ENCODE measurements around the gene SLC27A1.
"Not testable (repeated sequence)": the region's sequence is repeated elsewhere in the genome, so short reads cannot be mapped to it uniquely, and the experiment has no call there.

SLC27A1 gene

DNA sequence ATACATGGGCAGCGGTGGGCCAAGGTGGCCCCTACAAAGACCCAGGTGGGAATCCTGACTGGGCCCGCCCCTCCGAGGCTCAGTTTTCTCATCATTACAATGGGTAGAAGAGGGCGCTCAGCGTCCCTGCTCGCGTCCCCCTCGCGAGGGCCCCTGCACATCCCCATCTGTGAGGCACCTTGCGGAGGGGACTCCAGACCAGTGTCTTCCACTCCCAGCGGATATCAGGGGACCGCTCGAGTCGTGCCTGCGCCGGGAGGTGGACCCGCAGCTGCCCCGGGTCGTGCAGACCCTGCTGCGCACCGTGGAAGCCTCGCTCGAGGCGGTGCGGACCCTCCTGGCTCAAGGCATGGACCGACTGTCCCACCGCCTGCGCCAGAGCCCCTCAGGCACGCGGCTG, 69.8 kb downstream of the SLC27A1 start:
- no peak for DNase-seq

DNA sequence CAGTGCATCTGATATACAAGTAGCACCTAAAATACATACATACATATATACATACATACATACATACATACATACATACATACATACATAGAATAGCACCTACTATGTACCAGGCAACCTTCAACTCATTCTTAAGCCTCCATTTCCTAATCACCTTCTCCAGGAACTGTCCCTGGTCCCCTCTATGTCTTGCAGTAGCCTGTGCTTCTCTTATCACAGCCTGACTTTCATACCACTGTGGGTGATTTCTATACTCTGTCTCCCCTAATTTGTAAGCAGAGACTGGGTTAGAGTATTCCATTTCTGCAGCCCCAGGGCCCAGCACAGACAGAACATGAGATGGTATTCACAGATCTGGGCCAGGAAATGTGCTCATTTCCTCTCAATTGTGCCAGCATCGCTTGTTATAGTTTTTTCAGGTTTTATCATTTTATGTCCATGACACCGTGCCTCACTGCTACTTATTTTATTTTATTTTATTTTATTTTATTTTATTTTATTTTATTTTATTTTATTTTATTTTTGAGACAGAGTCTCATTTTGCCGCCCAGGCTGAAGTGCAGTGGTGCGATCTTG, 70.9 kb downstream of the SLC27A1 start:
- no peak for DNase-seq

DNA sequence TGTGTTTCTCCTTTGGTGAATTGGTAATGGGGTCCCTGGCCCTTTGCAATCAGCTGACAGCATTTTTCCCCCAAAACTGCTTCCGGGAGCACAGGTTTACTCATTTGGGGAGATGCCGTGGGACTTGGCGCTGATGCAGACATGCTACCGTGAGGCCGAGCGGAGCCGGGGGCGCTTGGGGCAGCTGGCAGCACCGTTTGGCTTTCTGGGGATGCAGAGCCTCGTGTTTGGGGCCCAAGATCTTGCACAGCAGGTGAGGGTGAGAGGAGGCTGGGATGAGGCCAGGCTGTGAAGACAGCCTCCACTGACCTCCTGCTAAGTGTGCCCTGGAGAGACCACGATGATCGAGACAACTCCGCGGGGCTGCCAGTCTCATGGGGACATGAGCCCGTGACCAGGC, 71.7 kb downstream of the SLC27A1 start:
- DNase-seq: no peak

DNA sequence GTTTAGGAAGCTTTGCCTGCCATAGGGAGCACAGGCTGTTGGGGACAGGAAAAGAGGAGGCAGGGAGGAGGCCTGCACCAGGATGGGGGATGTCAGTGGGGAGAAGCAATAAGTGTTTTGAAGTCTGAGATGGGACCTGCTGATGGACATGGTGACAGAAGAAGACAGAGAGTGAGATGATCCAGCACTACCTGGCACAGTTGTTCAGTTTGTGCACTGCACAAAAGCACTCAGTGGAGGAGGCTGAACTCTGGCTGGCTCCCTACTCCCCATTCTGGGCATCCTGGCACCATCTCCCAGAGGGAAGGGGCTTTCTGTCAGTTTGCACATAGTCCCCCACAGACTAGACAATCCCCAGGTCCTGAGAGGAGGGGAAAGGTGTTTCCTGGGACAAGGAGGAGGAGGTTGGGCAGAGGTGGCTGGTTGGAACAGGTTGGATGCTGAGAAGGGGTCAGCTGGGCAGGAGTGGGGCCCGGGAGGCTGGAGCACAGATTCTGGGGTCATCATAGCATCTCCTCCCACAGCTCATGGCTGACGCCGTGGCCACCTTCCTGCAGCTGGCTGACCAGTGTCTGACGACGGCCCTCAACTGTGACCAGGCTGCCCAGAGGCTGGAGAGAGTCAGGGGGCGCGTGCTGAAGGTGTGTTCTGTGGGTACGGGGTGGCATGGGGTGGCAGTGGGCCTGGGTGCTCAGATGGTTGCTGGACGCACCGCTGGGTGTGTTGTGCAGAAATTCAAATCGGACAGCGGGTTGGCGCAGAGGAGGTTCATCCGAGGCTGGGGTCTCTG, 72.7 kb downstream of the SLC27A1 start:
- DNase-seq: no peak

DNA sequence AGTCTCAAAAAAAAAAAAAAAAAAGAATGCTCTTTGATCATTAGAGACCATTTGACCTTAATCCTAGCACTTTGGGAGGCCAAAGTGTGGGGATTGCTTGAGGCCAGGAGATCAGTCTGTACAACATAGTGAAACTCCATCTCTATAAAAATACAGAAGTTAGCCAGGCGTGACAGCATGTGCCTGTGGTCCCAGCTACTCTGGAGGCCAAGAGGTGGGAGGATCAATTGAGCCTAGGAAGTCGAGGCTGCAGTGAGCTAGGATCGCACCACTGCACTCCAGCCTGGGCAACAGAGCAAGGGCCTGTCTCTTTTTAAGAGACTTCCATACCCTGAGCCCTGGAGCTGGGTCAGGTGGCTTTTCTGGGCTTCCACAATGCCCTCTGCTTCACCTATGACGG, 73.7 kb downstream of the SLC27A1 start:
- DNase-seq: no peak

DNA sequence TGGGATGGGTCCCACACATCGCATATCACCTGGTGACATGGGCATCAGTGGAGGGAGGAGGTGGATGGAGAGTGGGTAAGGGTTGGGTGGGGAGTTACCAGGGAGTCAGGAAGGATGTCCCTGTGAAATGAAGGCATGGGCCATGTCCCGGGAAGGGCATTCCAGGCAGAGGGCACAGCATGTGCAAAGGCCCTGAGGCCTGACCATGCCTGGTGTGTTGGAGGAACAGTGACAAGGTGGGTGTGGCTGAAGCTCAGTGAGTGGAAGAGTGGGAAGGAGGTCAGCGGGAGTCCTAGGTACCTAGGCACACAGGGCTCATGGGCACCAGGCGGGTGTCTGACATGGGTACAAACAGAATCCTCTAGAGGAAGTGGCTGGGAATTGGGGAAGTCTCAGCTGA, 74.1 kb downstream of the SLC27A1 start:
- DNase-seq: no peak

DNA sequence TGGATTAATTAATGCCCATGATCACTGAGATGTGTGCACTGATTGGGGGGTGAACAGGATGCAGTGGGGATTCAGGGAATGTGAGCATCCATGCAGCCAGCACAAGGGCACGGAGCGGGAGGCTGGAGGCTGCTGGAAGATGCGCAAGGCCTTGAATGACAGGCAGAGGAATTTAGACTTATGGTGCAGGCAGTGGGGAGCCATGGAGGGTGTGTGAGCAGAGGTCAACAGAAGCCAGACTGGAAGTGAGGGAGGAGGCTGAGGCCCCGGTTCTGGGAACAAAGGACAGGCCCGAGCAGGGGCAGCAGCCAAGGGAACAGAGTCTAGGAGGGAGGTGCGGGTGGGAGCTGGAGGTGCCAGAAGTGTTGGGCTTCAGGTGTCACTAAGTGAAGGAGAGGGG, 77.8 kb downstream of the SLC27A1 start:
- no peak for DNase-seq

DNA sequence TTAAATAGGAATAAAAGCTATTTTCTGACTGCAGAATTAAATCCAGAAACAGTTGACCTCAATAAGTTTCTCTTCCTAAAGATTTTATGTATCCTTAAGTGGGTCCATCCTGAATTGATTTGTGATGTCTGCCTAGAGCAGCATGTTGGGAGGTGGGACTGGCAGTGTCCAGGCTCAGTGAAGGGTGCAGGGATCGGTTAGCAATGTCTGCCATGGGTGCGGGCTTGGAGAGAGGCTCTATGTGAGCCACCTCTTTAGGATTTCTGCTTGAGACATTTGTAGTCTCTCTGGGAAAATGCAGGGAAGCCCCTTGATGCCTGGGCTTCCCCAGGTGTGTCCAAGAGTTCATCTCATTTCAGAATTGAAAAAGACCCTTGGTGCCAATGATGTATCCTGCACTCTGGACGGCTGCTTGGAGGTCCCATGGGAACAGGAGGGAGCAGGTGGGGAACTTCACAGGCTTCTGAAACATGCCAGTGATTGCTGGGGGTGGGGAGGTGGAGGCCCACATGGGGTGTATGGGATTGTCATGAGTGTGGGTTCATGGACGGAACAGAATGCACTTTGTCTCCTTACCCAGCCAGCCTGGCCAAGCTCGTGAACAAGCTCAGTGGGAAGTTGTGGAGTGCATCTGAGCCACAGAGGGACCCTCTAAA, 78.9 kb downstream of the SLC27A1 start:
- DNase-seq: no peak

DNA sequence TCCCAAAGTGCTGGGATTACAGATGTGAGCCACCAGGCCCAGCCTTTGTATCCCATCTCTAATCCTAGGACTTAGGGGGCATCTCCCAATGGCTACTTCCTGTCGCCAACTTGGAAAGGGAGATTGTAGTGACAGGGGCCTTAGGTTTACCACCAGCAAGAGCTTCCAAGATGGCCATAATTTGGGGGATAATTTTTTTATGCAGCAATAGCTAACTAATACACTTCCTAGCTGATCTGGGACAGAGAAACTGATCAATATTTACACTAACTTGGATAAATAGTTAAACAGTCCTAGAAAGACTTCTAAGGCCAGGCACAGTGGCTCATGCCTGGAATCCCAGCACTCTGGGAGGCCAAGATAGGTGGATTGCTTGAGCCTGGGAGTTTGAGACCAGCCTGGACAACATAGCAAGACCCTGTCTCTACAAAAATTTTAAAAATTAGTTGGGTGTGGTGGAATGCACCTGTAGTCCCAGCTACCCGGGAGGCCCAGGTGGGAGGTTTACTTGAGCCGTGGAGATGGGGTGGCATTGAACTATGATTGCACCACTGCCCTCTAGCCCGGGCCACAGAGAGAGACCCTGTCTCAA, 79.8 kb downstream of the SLC27A1 start:
- DNase-seq: no peak

DNA sequence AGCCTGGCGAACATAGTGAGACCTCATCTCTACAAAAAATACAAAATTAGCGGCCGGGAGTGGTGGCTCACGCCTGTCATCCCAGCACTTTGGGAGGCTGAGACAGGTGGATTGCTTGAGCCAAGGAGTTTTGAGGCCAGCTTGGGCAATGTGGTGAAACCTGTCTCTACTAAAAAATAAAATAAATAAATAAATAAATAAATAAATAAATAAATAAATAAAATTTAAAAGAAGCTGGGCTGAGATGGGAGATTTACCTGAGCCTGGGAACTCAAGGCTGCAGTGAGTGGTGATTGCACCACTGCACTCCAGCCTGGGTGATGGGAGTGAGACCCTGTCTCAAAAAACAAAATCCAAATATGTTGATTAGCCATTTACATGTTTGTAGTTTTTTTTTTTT, 82.4 kb downstream of the SLC27A1 start:
- not testable (repeated sequence) for DNase-seq

DNA sequence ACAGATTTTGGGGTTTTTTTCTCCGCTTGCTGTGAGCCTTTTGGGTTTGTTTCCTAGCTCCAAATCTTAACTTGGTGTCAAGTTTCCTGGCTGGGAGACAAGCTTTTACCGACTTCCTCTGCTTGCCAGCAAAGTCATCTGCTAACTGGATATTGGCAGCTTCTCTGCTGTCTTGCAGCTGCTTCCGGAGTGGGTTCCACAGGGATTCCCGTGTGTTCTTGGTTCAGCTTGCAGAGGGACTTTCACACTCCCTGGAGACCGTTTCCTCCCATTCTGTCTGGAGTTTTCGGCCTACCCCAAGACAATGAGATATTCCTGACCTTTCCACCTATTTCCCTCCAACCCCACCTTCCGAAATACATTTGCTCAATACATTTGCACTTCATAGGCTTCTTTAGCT, 82.9 kb downstream of the SLC27A1 start:
- no peak for DNase-seq

DNA sequence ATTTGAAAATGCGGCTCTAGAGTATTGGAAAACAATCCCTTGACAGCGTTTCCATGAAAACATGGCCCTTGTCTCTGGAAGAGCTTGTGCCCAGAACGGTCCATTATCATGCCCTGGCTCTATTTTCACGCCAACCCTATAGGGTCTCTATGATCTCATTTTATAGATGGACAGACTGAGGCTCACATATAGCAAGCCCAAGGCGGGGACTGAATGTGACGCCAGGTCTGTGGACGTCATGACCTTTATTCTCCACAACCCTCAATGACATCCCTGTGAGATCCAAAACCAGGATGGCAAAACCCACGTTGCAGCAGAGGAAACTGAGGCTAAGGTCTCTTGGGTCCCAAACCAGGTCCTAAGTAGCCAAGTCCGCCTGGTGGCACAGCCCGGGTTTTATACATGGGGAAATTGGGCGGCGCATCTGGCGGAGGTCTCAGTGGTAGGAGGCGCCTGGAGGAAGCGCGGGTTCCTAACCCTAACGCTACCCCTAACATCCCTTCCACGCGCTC, 84.7 kb downstream of the SLC27A1 start:
- DNase-seq: no peak

DNA sequence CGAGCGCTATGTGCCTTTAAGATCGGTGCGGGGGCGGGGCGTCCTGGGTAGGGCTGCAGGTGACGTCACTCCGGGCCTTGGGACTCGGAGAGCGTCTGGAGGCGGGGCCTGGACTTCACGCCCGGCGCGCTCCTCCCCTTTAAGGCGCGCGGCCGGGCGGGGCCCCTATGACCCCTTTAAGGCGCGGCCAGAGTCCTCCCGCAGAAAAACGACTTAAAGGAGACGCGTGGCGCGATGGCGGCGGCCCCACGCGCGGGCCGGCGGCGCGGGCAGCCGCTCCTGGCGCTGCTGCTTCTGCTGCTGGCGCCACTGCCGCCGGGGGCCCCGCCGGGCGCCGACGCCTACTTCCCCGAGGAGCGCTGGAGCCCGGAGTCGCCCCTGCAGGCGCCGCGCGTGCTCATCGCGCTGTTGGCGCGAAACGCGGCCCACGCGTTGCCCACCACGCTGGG, 85.2 kb downstream of the SLC27A1 start, which contains the start of gene COLGALT1:
TSS of gene COLGALT1 (plus strand) at position 170 of the 449 bp plus-strand sequence. CDS start at position 235, 65 bp downstream.
- DNase-seq: peak; percentile 97
